Frontal cortex (tissue), 4 donors: ENCODE measurements around the gene PRDM12. TPM values are rescaled to one million over a fixed set of nuclear protein-coding genes. Genes with fewer than 3 reads are reported as not detected.

Experiments used
- DNase-seq, 2 donors: peaks; one replicate each; pipeline ENCODE4 v3.0.0; 2012; ENCODE audit warnings: low spot score in 2 of 2
- FAIRE-seq: peaks from 2 replicates; lab custom pipeline; 2012; peaks lifted over from hg19 to GRCh38; lab: Jason Lieb, UNC
- total RNA-seq: library from RNA; depleted of rRNA; stranded (reverse); fragments of >200 nt; gene quantifications from one replicate; pipeline ENCODE4 v1.2.3, GENCODE V29; 2014
- donor health status: control.
- donor health status: control.
- donor health status: control.

PRDM12 gene
- total RNA-seq, 1 donor from 2014 or later = 0.41 TPM

GRCh38 chr9:130663258-130663976, 977 bp upstream of the PRDM12 start:
- FAIRE-seq (no peak), DNase-seq (peak in 1 of 2 donors; percentile 40)

GRCh38 chr9:130663977-130664250, 480 bp upstream of the PRDM12 start:
- no peak for FAIRE-seq

GRCh38 chr9:130665029-130665430, 636 bp downstream of the PRDM12 start:
- no peak for FAIRE-seq

More at GRCh38 chr9:130663977-130664250, 480 bp upstream of the PRDM12 start:
- no peak for DNase-seq

GRCh38 chr9:130665431-130666392, 1.3 kb downstream of the PRDM12 start:
- no peak for DNase-seq

More at GRCh38 chr9:130665029-130665430, 636 bp downstream of the PRDM12 start:
- DNase-seq = no peak

GRCh38 chr9:130666393-130667119, 2.2 kb downstream of the PRDM12 start:
- DNase-seq (no peak), FAIRE-seq (no peak)

More at GRCh38 chr9:130665431-130666392, 1.3 kb downstream of the PRDM12 start:
- FAIRE-seq = no peak

- DNase-seq (no peak), FAIRE-seq (no peak)
Observed at GRCh38 chr9:130667120-130667435, 2.7 kb downstream of the PRDM12 start.

GRCh38 chr9:130668196-130668595, 3.8 kb downstream of the PRDM12 start:
- DNase-seq (no peak), FAIRE-seq (no peak)

GRCh38 chr9:130668659-130669058, 4.3 kb downstream of the PRDM12 start:
- no peak for DNase-seq
- FAIRE-seq = no peak

GRCh38 chr9:130669965-130670364, 5.6 kb downstream of the PRDM12 start:
- no peak for FAIRE-seq
- DNase-seq = no peak

GRCh38 chr9:130670644-130671043, 6.2 kb downstream of the PRDM12 start:
- DNase-seq (no peak), FAIRE-seq (no peak)

- DNase-seq (no peak), FAIRE-seq (no peak)
Observed at GRCh38 chr9:130672466-130672865, 8.1 kb downstream of the PRDM12 start.

- no peak for DNase-seq
Observed at GRCh38 chr9:130672933-130673615, 8.7 kb downstream of the PRDM12 start.

GRCh38 chr9:130675396-130675795, 11.0 kb downstream of the PRDM12 start:
- FAIRE-seq (no peak), DNase-seq (no peak)

More at GRCh38 chr9:130672933-130673615, 8.7 kb downstream of the PRDM12 start:
- no peak for FAIRE-seq

- DNase-seq = no peak
- FAIRE-seq = no peak
Observed at GRCh38 chr9:130677252-130677651, 12.9 kb downstream of the PRDM12 start.

GRCh38 chr9:130680836-130681768, 16.7 kb downstream of the PRDM12 start:
- FAIRE-seq (no peak), DNase-seq (peak; percentile 73 to 82)

- FAIRE-seq = no peak
- no peak for DNase-seq
Observed at GRCh38 chr9:130681769-130682420, 17.5 kb downstream of the PRDM12 start.

GRCh38 chr9:130682421-130683121, 18.2 kb downstream of the PRDM12 start:
- peak; percentile 84 to 89 for DNase-seq
- peak; percentile 75 for FAIRE-seq

- DNase-seq = no peak
- FAIRE-seq = no peak
Observed at GRCh38 chr9:130685104-130685503, 20.7 kb downstream of the PRDM12 start.
